ENCODE measurements around the gene MEOX1. TPM values are rescaled to one million over a fixed set of nuclear protein-coding genes. Genes with fewer than 3 reads are reported as not detected.

The MEOX1 gene
- total and polyA plus RNA-seq, 2 of the 13 experiments (the other 11 are each of a cell fraction or from before 2014, with no cell fraction given), result not detected

GRCh38 chr17:43698678-43699437 lies 37.1 kb upstream of the MEOX1 start:
- Histone ChIP-seq H3K9me3 (ENCODE audit: low read length) (no peaks in the 10 kb centered on the region), H3K4me2 (ENCODE audit: low read depth, low read length) (no peak overlapping the region), H2AFZ (ENCODE audit: low read length) (no peak overlapping the region), H3K4me1 (ENCODE audit: insufficient read depth, low read length) (peaks cover 22% of the 10 kb centered on the region), H3K27ac (ENCODE audit: extremely low read length, insufficient read depth, low read length) (no peak overlapping the region), H3K79me2 (ENCODE audit: insufficient read depth, low read length) (no peaks in the 10 kb centered on the region), H3K9ac (ENCODE audit: insufficient read depth, low read depth, low read length) (no peak overlapping the region), H4K20me1 (ENCODE audit: insufficient read depth, low read length) (no peaks in the 10 kb centered on the region), H3K4me3 (replicated peaks in 1 of 3; ENCODE audit: insufficient read depth in 1 of 3, low read depth in 2 of 3, low read length in 3 of 3) (no peak overlapping the region), H3K36me3 (replicated peaks in 1 of 2; ENCODE audit: control insufficient read depth in 1 of 2, insufficient read depth in 2 of 2, low read length in 2 of 2) (no peaks in the 10 kb centered on the region), H3K27me3 (ENCODE audit: control insufficient read depth in 1 of 2, insufficient read depth in 2 of 2, low read length in 2 of 2) (peaks cover 11 to 34% of the 10 kb centered on the region in 2 experiments)
- ATAC-seq (no peak), DNase-seq (ENCODE audit: low spot score) (no peak), FAIRE-seq (no peak)
- BruUV-seq (replicated peaks), result no TSS peak
- ChIA-PET POLR2A (no interaction called here), CTCF (ENCODE audit: low intra/inter-chr PET ratio, low total read pairs) (interaction anchor here (1.2 to 8.4 kb wide), 2 partner anchors 61 to 62 kb away, joined by 3 to 373 read pairs; partner anchors contain the start of gene SOST)
- WGBS (ENCODE audit: low lambda C conversion rate), result 52% methylated on average over 7 of the region's 7 CpGs
- TF ChIP-seq RBAK (CRISPR knock-in tag; IDR thresholded peaks at IDR 0.05) (peak; percentile 90), PHF21A (CRISPR knock-in tag; IDR thresholded peaks at IDR 0.05) (no peak)
- in situ Hi-C loops (cut with HindIII; ENCODE audit: extremely low pct_ligation_motif_present, low pct_unique_long_range_greater_than_20kb), result no loop called here
- intact Hi-C loops (cut with micrococcal nuclease; ENCODE audit: unreplicated experiment), result no loop called here

GRCh38 chr17:43697937-43698336 lies 36.2 kb upstream of the MEOX1 start:
- no peaks in the 10 kb centered on the region for H3K36me3 ChIP-seq (replicated peaks in 1 of 2; ENCODE audit: control insufficient read depth in 1 of 2, insufficient read depth in 2 of 2, low read length in 2 of 2)
- H3K4me3 ChIP-seq (replicated peaks in 1 of 3; ENCODE audit: insufficient read depth in 1 of 3, low read depth in 2 of 3, low read length in 3 of 3), result no peak overlapping the region
- ChIA-PET POLR2A (no interaction called here), CTCF (ENCODE audit: low intra/inter-chr PET ratio, low total read pairs) (interaction anchor here (8.4 kb wide), 1 partner anchor 62 kb away, joined by 373 read pairs; the partner anchor contains the start of gene SOST)
- intact Hi-C loops (cut with micrococcal nuclease; ENCODE audit: unreplicated experiment), result no loop called here
- H3K27me3 ChIP-seq (ENCODE audit: control insufficient read depth in 1 of 2, insufficient read depth in 2 of 2, low read length in 2 of 2), result peaks cover 11 to 34% of the 10 kb centered on the region in 2 experiments
- no peak overlapping the region for H3K27ac ChIP-seq (ENCODE audit: extremely low read length, insufficient read depth, low read length)
- ATAC-seq, result no peak
- no peak overlapping the region for H3K9ac ChIP-seq (ENCODE audit: insufficient read depth, low read depth, low read length)
- peaks cover 12% of the 10 kb centered on the region for H3K4me1 ChIP-seq (ENCODE audit: insufficient read depth, low read length)
- no peak for TF ChIP-seq ZSCAN30 (CRISPR knock-in tag; IDR thresholded peaks at IDR 0.05)
- TF ChIP-seq ZFP37 (CRISPR knock-in tag; IDR thresholded peaks at IDR 0.05; ENCODE audit: borderline replicate concordance), result no peak
- TF ChIP-seq MAF1 (CRISPR knock-in tag; IDR thresholded peaks at IDR 0.05; ENCODE audit: borderline replicate concordance), result no peak
- FAIRE-seq, result no peak
- H4K20me1 ChIP-seq (ENCODE audit: insufficient read depth, low read length), result no peaks in the 10 kb centered on the region
- no peak for DNase-seq (ENCODE audit: low spot score)
- no peaks in the 10 kb centered on the region for H3K9me3 ChIP-seq (ENCODE audit: low read length)
- H3K79me2 ChIP-seq (ENCODE audit: insufficient read depth, low read length), result no peaks in the 10 kb centered on the region
- 40% methylated on average over 10 of the region's 10 CpGs for WGBS (ENCODE audit: low lambda C conversion rate)
- BruUV-seq (replicated peaks), result no TSS peak
- no peak overlapping the region for H3K4me2 ChIP-seq (ENCODE audit: low read depth, low read length)
- in situ Hi-C loops (cut with HindIII; ENCODE audit: extremely low pct_ligation_motif_present, low pct_unique_long_range_greater_than_20kb), result no loop called here
- no peak overlapping the region for H2AFZ ChIP-seq (ENCODE audit: low read length)
